Bronchial epithelial cell (primary cell): Measurements from ENCODE around the gene SLC35E4. TPM values are rescaled to one million over a fixed set of nuclear protein-coding genes. Genes with fewer than 3 reads are reported as not detected.

ENCODE experiments used
- DNase-seq: peaks from one replicate; pipeline ENCODE4 v3.0.0-alpha.2; 2010; ENCODE audit warnings: low read depth
- FAIRE-seq: peaks from 2 replicates; lab custom pipeline; 2011; peaks lifted over from hg19 to GRCh38; lab: Jason Lieb, UNC
- H3K27me3 ChIP-seq: 2 replicates; pipeline ENCODE4 v1.5.1; 2011; ENCODE audit warnings: low read length; ENCODE audit not compliant: control insufficient read depth, insufficient read depth
- H3K36me3 ChIP-seq: 2 replicates; pipeline ENCODE4 v1.5.1; 2011; ENCODE audit warnings: low read length; ENCODE audit not compliant: control insufficient read depth, insufficient read depth
- H3K4me3 ChIP-seq: 2 replicates; pipeline ENCODE4 v1.5.1; 2011; ENCODE audit warnings: mild to moderate bottlenecking, low read depth, low read length, control low read depth
- CTCF ChIP-seq: IDR thresholded peaks from 2 replicates; pipeline ENCODE4 v1.5.1; 2011; ENCODE audit warnings: mild to moderate bottlenecking, moderate library complexity, low read length, control low read depth, inconsistent platforms; ENCODE audit not compliant: insufficient read depth, severe bottlenecking
- total RNA-seq: library from RNA; depleted of rRNA; stranded (reverse); fragments of >200 nt; gene quantifications from 2 replicates; pipeline ENCODE4 v1.2.1, GENCODE V29; 2014

SLC35E4 gene
- total RNA-seq, 1 donor from 2014 or later = 4.7 TPM

DNA sequence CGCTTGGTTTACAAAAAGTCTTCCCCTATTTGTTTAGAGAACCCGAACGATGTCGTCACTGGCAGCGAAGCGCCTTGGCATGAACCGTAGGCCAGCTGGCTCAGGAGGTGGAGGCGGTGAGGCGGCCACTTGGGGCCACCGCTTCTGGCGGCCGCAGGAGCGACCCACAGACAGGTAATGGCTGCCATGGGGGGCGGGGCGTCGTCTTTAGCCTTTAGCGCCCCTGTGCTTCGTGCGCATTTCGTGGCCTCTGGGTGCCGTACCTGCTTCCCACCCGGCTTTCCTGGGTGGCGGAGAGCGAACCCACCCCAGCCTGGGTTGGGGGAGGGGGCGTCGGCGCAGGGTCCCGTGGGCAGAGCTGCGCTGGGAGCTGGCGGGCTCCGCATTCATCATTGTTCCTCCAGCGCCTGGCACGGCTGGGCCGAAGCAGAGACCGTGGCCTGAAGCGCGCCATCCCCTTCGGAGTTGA lies 58.6 kb downstream of the SLC35E4 start:
- Histone ChIP-seq H3K27me3 (peaks cover 3% of the 10 kb centered on the region), H3K36me3 (no peaks in the 10 kb centered on the region), H3K4me3 (peak overlapping the region; percentile 48)
- FAIRE-seq = no peak
- TF ChIP-seq CTCF = no peak
- peak; percentile 13 for DNase-seq

GRCh38 chr22:30694640-30695350 lies 59.2 kb downstream of the SLC35E4 start, which contains the start of gene OSBP2:
TSS of gene OSBP2 (plus strand) at chr22:30694874. CDS start at chr22:30694910, 36 bp downstream.
- TF ChIP-seq CTCF = peak; percentile 9
- DNase-seq (no peak), FAIRE-seq (no peak)
- Histone ChIP-seq H3K4me3 (peak within 1 kb of the TSS; percentile 48), H3K27me3 (peaks cover 3% of the 10 kb centered on the region), H3K36me3 (no peaks in the 10 kb centered on the region)

DNA sequence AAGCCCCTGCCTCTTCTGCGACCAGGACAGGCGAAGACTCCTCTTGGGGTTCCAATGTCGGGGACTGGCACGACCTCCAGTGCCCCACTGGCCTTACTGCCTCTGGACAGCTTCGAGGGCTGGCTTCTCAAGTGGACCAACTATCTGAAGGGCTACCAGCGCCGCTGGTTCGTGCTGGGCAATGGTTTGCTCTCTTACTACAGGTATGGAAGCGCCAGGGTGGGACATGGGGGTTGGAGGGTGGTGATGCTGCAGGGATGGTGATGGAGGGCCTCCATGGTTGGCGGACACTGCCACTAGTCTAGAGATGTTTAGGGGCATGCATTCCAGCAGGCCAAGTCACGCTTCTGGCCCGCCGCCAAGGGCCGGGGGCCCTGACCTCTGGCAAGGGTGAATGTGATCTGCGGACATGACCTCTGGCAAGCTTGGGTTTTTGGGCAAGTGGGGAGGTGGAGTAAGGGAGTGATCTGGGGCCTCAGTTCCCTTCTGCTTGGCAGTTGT lies 59.8 kb downstream of the SLC35E4 start:
- DNase-seq (no peak), FAIRE-seq (no peak)
- Histone ChIP-seq H3K36me3 (no peaks in the 10 kb centered on the region), H3K4me3 (peak overlapping the region; percentile 43), H3K27me3 (peaks cover 3% of the 10 kb centered on the region)
- TF ChIP-seq CTCF = no peak

- FAIRE-seq = peak; percentile 73
- Histone ChIP-seq H3K4me3 (no peak overlapping the region), H3K36me3 (no peaks in the 10 kb centered on the region), H3K27me3 (peaks cover 3% of the 10 kb centered on the region)
- TF ChIP-seq CTCF = no peak
- no peak for DNase-seq
Measured at GRCh38 chr22:30695871-30696655, 60.5 kb downstream of the SLC35E4 start.

Other genes starting within 250 kb of the SLC35E4 start
- gene RNF215, start 248.4 kb upstream of the SLC35E4 start, total RNA-seq = 14.1 and 15.5 TPM in 2 replicates
- 32.6 and 34.5 TPM in 2 replicates for gene SEC14L2, start 238.8 kb upstream of the SLC35E4 start, total RNA-seq
- 16.0 and 53.2 TPM in 2 replicates for gene MTFP1, start 210.0 kb upstream of the SLC35E4 start, total RNA-seq
- not detected in 2 replicates for gene SEC14L3, start 163.8 kb upstream of the SLC35E4 start, total RNA-seq
- gene SEC14L4, start 130.1 kb upstream of the SLC35E4 start, total RNA-seq = under 0.01 TPM in 1 of 2 replicates, not detected in the other
- gene SEC14L6, start 89.0 kb upstream of the SLC35E4 start, total RNA-seq = not detected in 2 replicates
- 0.13 and 0.26 TPM in 2 replicates for gene GAL3ST1, start 61.1 kb upstream of the SLC35E4 start, total RNA-seq
- gene PES1, start 43.9 kb upstream of the SLC35E4 start, total RNA-seq = 97.2 and 108 TPM in 2 replicates
- gene TCN2, start 28.6 kb upstream of the SLC35E4 start, total RNA-seq = 1.1 and 3.7 TPM in 2 replicates
- 5.3 and 11.3 TPM in 2 replicates for gene DUSP18, start 32.1 kb downstream of the SLC35E4 start, total RNA-seq
- 23.4 and 32.8 TPM in 2 replicates for gene OSBP2, start 59.1 kb downstream of the SLC35E4 start, total RNA-seq